T-helper 1 cell treated with Interleukin-12 subunit alpha and Interleukin-12 subunit beta and Interleukin-4 antibody, amounts not matched to agents 30 ng/mL and 1 ng/mL, for 36 hours (primary cell): ENCODE results near the gene VWA8. TPM values are rescaled to one million over a fixed set of nuclear protein-coding genes. Genes with fewer than 3 reads are reported as not detected.
"Not testable (repeated sequence)": the region's sequence is repeated elsewhere in the genome, so short reads cannot be mapped to it uniquely, and the experiment has no call there.

Source experiments
- intact Hi-C: fragments of 100-400 bp; cut with micrococcal nuclease; formaldehyde crosslinking; loops from one replicate; pipeline ENCODE4 v1.15.1; 2024
- total RNA-seq: library from RNA; stranded (reverse); gene quantifications from 2 replicates; pipeline ENCODE4 v1.2.3, GENCODE V29; 2022

The VWA8 gene
- total RNA-seq, 1 donor from 2014 or later, result 17.1 TPM

- intact Hi-C loops, result loop anchor here (10.0 kb wide), 1 partner anchor 1026 kb away; the partner anchor contains the start of gene EPSTI1
Observed at GRCh38 chr13:41969072-41969471, 8.2 kb upstream of the VWA8 start.

GRCh38 chr13:41966671-41967070 is 5.8 kb upstream of the VWA8 start:
- intact Hi-C loops, result loop anchor here (10.0 kb wide), 1 partner anchor 1028 kb away; the partner anchor contains the start of gene EPSTI1

- intact Hi-C loops, result loop anchor here (5.0 to 10.0 kb wide), 5 partner anchors 296 to 1032 kb away; partner anchors contain the start of genes AKAP11, EPSTI1, KBTBD7 and NAA16
Observed at GRCh38 chr13:41962994-41963393, 2.1 kb upstream of the VWA8 start.

- intact Hi-C loops, result loop anchor here (1.0 to 10.0 kb wide), 13 partner anchors 10 to 1033 kb away; partner anchors contain the start of genes AKAP11, DGKH, EPSTI1 and KBTBD7
Observed at GRCh38 chr13:41961466-41961760, 504 bp upstream of the VWA8 start.

GRCh38 chr13:41960211-41960636 is 685 bp downstream of the VWA8 start:
- intact Hi-C loops, result loop anchor here (1.0 to 10.0 kb wide), 10 partner anchors 81 to 1035 kb away; partner anchors contain the start of genes AKAP11, DGKH, EPSTI1 and KBTBD7

- intact Hi-C loops, result no loop called here
Observed at GRCh38 chr13:41956272-41956671, 4.6 kb downstream of the VWA8 start.

GRCh38 chr13:41955605-41956004 is 5.3 kb downstream of the VWA8 start:
- intact Hi-C loops, result no loop called here

GRCh38 chr13:41954226-41954625 is 6.7 kb downstream of the VWA8 start:
- intact Hi-C loops, result no loop called here

- intact Hi-C loops, result no loop called here
Observed at GRCh38 chr13:41952749-41953148, 8.2 kb downstream of the VWA8 start.

- intact Hi-C loops, result not testable (repeated sequence)
Observed at GRCh38 chr13:41949104-41949503, 11.8 kb downstream of the VWA8 start.

- intact Hi-C loops, result no loop called here
Observed at GRCh38 chr13:41945926-41946325, 15.0 kb downstream of the VWA8 start.

- intact Hi-C loops, result no loop called here
Observed at GRCh38 chr13:41944635-41945397, 16.1 kb downstream of the VWA8 start.

GRCh38 chr13:41944229-41944628 is 16.7 kb downstream of the VWA8 start:
- intact Hi-C loops, result no loop called here

GRCh38 chr13:41942462-41943094 is 18.3 kb downstream of the VWA8 start:
- intact Hi-C loops, result no loop called here

GRCh38 chr13:41941174-41941573 is 19.7 kb downstream of the VWA8 start:
- intact Hi-C loops, result no loop called here

GRCh38 chr13:41939398-41939797 is 21.5 kb downstream of the VWA8 start:
- intact Hi-C loops, result no loop called here

- intact Hi-C loops, result no loop called here
Observed at GRCh38 chr13:41938918-41939317, 22.0 kb downstream of the VWA8 start.

- intact Hi-C loops, result no loop called here
Observed at GRCh38 chr13:41937388-41937787, 23.5 kb downstream of the VWA8 start.

GRCh38 chr13:41935501-41935900 is 25.4 kb downstream of the VWA8 start:
- intact Hi-C loops, result no loop called here

- intact Hi-C loops, result no loop called here
Observed at GRCh38 chr13:41934994-41935393, 25.9 kb downstream of the VWA8 start.

GRCh38 chr13:41934120-41934519 is 26.8 kb downstream of the VWA8 start:
- intact Hi-C loops, result no loop called here

- intact Hi-C loops, result no loop called here
Observed at GRCh38 chr13:41931337-41931736, 29.6 kb downstream of the VWA8 start.

GRCh38 chr13:41930154-41930553 is 30.8 kb downstream of the VWA8 start:
- intact Hi-C loops, result no loop called here
